WTC11 (cell line): ENCODE results near the gene SECTM1.

Experiments
- TF ChIP-seq, protein P1 (sequence below): sonication (generic); formaldehyde crosslinking; IDR thresholded peaks from 2 replicates; pipeline ENCODE4 v1.8.1; 2023; ENCODE audit warnings: mild to moderate bottlenecking, missing genetic modification reagents, borderline replicate concordance
- TF ChIP-seq, protein P2 (sequence below): fragments of 200-600 bp; IDR thresholded peaks from 2 replicates; pipeline ENCODE4 v1.8.0; 2022; ENCODE audit warnings: antibody characterized with exemption
- TF ChIP-seq, protein P3 (sequence below): sonication (generic); formaldehyde crosslinking; IDR thresholded peaks from 2 replicates; pipeline ENCODE4 v1.8.1; 2023; ENCODE audit warnings: mild to moderate bottlenecking, missing genetic modification reagents, moderate library complexity

DNA sequence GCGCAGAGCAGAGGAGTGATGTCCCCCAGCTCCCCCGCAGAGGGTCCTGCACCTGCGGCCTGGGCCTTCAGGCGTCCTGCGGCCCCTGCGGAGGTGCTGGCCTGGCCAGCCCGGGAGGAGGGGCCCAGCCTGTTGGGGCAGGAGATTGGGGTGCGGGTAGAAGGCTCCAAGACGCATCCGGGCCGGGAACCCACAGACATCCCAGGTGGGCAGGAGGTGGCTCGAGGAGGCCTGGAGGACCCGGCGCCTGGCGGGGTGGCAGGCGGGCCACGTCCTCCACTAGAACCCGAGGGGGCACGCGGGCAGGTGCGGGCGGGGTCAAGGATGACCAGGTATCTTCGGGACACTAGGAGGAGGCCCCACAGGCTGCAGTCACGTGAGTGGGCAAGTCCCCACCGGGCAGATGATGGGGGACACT, 647 bp upstream of the SECTM1 start:
- TF ChIP-seq, protein P1, sequence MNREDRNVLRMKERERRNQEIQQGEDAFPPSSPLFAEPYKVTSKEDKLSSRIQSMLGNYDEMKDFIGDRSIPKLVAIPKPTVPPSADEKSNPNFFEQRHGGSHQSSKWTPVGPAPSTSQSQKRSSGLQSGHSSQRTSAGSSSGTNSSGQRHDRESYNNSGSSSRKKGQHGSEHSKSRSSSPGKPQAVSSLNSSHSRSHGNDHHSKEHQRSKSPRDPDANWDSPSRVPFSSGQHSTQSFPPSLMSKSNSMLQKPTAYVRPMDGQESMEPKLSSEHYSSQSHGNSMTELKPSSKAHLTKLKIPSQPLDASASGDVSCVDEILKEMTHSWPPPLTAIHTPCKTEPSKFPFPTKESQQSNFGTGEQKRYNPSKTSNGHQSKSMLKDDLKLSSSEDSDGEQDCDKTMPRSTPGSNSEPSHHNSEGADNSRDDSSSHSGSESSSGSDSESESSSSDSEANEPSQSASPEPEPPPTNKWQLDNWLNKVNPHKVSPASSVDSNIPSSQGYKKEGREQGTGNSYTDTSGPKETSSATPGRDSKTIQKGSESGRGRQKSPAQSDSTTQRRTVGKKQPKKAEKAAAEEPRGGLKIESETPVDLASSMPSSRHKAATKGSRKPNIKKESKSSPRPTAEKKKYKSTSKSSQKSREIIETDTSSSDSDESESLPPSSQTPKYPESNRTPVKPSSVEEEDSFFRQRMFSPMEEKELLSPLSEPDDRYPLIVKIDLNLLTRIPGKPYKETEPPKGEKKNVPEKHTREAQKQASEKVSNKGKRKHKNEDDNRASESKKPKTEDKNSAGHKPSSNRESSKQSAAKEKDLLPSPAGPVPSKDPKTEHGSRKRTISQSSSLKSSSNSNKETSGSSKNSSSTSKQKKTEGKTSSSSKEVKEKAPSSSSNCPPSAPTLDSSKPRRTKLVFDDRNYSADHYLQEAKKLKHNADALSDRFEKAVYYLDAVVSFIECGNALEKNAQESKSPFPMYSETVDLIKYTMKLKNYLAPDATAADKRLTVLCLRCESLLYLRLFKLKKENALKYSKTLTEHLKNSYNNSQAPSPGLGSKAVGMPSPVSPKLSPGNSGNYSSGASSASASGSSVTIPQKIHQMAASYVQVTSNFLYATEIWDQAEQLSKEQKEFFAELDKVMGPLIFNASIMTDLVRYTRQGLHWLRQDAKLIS (CRISPR knock-in tag), result no peak
- TF ChIP-seq, protein P2, sequence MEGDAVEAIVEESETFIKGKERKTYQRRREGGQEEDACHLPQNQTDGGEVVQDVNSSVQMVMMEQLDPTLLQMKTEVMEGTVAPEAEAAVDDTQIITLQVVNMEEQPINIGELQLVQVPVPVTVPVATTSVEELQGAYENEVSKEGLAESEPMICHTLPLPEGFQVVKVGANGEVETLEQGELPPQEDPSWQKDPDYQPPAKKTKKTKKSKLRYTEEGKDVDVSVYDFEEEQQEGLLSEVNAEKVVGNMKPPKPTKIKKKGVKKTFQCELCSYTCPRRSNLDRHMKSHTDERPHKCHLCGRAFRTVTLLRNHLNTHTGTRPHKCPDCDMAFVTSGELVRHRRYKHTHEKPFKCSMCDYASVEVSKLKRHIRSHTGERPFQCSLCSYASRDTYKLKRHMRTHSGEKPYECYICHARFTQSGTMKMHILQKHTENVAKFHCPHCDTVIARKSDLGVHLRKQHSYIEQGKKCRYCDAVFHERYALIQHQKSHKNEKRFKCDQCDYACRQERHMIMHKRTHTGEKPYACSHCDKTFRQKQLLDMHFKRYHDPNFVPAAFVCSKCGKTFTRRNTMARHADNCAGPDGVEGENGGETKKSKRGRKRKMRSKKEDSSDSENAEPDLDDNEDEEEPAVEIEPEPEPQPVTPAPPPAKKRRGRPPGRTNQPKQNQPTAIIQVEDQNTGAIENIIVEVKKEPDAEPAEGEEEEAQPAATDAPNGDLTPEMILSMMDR, result no peak
- TF ChIP-seq, protein P3, sequence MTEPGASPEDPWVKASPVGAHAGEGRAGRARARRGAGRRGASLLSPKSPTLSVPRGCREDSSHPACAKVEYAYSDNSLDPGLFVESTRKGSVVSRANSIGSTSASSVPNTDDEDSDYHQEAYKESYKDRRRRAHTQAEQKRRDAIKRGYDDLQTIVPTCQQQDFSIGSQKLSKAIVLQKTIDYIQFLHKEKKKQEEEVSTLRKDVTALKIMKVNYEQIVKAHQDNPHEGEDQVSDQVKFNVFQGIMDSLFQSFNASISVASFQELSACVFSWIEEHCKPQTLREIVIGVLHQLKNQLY, result no peak
